HEK293 (cell line): ENCODE results near the gene TMEM106C.

Experiments used
- CTCF ChIA-PET: fragments of 350-600 bp; formaldehyde crosslinking; extraction: SDS; loops from one replicate; lab custom pipeline; 2021; ENCODE audit warnings: antibody characterized with exemption; lab: Yijun Ruan, JAX
- POLR2A ChIA-PET: fragments of 300-600 bp; formaldehyde crosslinking; extraction: SDS; loops from one replicate; lab custom pipeline; 2020; ENCODE audit warnings: antibody characterized with exemption, inconsistent platforms; lab: Yijun Ruan, JAX
- H3K27ac ChIP-seq: fragments of 200-500 bp; sonication (Bioruptor generic); 2 replicates; pipeline ENCODE4 v1.5.1; 2014; ENCODE audit warnings: low read depth, low read length, control low read depth, inconsistent platforms; ENCODE audit errors: extremely low read depth
- H3K36me3 ChIP-seq, 2 experiments: fragments of 200-500 bp in 1 of 2; sonication (Bioruptor generic) in 1 of 2; 1 replicate in 1 of 2; 2 replicates in 1 of 2; pipeline ENCODE4 v1.5.1; 2014 to 2017; ENCODE audit warnings: inconsistent platforms in 2 of 2, low read length in 2 of 2; ENCODE audit not compliant: control insufficient read depth in 2 of 2, insufficient read depth in 1 of 2
- H3K4me1 ChIP-seq: fragments of 200-500 bp; sonication (Bioruptor generic); 2 replicates; pipeline ENCODE4 v1.5.1; 2014; ENCODE audit warnings: mild to moderate bottlenecking, low read length, inconsistent platforms; ENCODE audit not compliant: control insufficient read depth, insufficient read depth
- H3K4me3 ChIP-seq: 2 replicates; pipeline ENCODE4 v1.5.1; 2011; ENCODE audit warnings: low read depth, mild to moderate bottlenecking, control low read depth, low read length, moderate library complexity
- H3K9me3 ChIP-seq: fragments of 200-500 bp; sonication (Bioruptor generic); 2 replicates; pipeline ENCODE4 v1.5.1; 2014; ENCODE audit warnings: low read depth, low read length, inconsistent platforms; ENCODE audit not compliant: control insufficient read depth, insufficient read depth
- FEZF1 ChIP-seq: fragments of 450-650 bp; formaldehyde crosslinking; IDR thresholded peaks from 2 replicates; pipeline ENCODE4 v1.5.1; 2016; ENCODE audit warnings: missing biosample characterization, missing genetic modification characterization
- HIC1 ChIP-seq: fragments of 450-650 bp; formaldehyde crosslinking; IDR thresholded peaks from 2 replicates; pipeline ENCODE4 v1.5.1; 2016; ENCODE audit warnings: missing biosample characterization, missing genetic modification characterization
- SETDB1 ChIP-seq: IDR thresholded peaks from one replicate; pipeline ENCODE4 v1.6.1; 2017; ENCODE audit warnings: mild to moderate bottlenecking, low read length, moderate library complexity, mixed read lengths; ENCODE audit not compliant: insufficient read length
- ZBTB17 ChIP-seq: fragments of 450-650 bp; formaldehyde crosslinking; IDR thresholded peaks from 2 replicates; pipeline ENCODE4 v1.5.1; 2016; ENCODE audit warnings: missing biosample characterization, missing genetic modification characterization
- ZBTB20 ChIP-seq: fragments of 450-650 bp; formaldehyde crosslinking; IDR thresholded peaks from 2 replicates; pipeline ENCODE4 v1.5.1; 2016; ENCODE audit warnings: missing biosample characterization, missing genetic modification characterization
- ZBTB26 ChIP-seq: fragments of 450-650 bp; formaldehyde crosslinking; optimal IDR thresholded peaks from 2 replicates; pipeline ENCODE3; 2016; ENCODE audit warnings: missing biosample characterization, mild to moderate bottlenecking, missing genetic modification characterization
- ZFHX2 ChIP-seq: fragments of 450-650 bp; formaldehyde crosslinking; conservative IDR thresholded peaks from 2 replicates; pipeline ENCODE4 v1.5.1; 2016; ENCODE audit warnings: missing biosample characterization, missing genetic modification characterization
- ZFP41 ChIP-seq: fragments of 450-650 bp; formaldehyde crosslinking; IDR thresholded peaks from 2 replicates; pipeline ENCODE4 v1.5.1; 2016; ENCODE audit warnings: missing biosample characterization, missing genetic modification characterization, borderline replicate concordance
- ZFP69B ChIP-seq: fragments of 450-650 bp; formaldehyde crosslinking; IDR thresholded peaks from 2 replicates; pipeline ENCODE4 v1.5.1; 2016; ENCODE audit warnings: missing biosample characterization, missing genetic modification characterization
- ZNF157 ChIP-seq: fragments of 450-650 bp; formaldehyde crosslinking; IDR thresholded peaks from 2 replicates; pipeline ENCODE4 v1.5.1; 2016; ENCODE audit warnings: missing biosample characterization, missing genetic modification characterization
- ZNF169 ChIP-seq: fragments of 450-650 bp; formaldehyde crosslinking; IDR thresholded peaks from 2 replicates; pipeline ENCODE4 v1.5.1; 2016; ENCODE audit warnings: missing biosample characterization, missing genetic modification characterization
- ZNF341 ChIP-seq: fragments of 450-650 bp; formaldehyde crosslinking; IDR thresholded peaks from 2 replicates; pipeline ENCODE4; 2016; ENCODE audit warnings: low read depth, missing biosample characterization, missing genetic modification characterization
- ZNF366 ChIP-seq: fragments of 450-650 bp; formaldehyde crosslinking; conservative IDR thresholded peaks from 2 replicates; pipeline ENCODE4 v1.5.1; 2016; ENCODE audit warnings: missing biosample characterization, missing genetic modification characterization
- ZNF404 ChIP-seq: fragments of 450-650 bp; formaldehyde crosslinking; IDR thresholded peaks from 2 replicates; pipeline ENCODE4 v1.5.1; 2017; ENCODE audit warnings: missing biosample characterization, missing genetic modification characterization
- ZNF488 ChIP-seq: fragments of 450-650 bp; formaldehyde crosslinking; IDR thresholded peaks from 2 replicates; pipeline ENCODE4 v1.5.1; 2016; ENCODE audit warnings: missing biosample characterization, missing genetic modification characterization
- ZNF501 ChIP-seq: fragments of 450-650 bp; formaldehyde crosslinking; IDR thresholded peaks from 2 replicates; pipeline ENCODE4 v1.5.1; 2016; ENCODE audit warnings: missing biosample characterization, missing genetic modification characterization
- ZNF513 ChIP-seq: fragments of 450-650 bp; IDR thresholded peaks from 2 replicates; pipeline ENCODE4 v1.5.1; 2018; ENCODE audit warnings: missing biosample characterization, missing genetic modification characterization
- ZNF585B ChIP-seq: fragments of 450-650 bp; formaldehyde crosslinking; IDR thresholded peaks from 2 replicates; pipeline ENCODE4 v1.5.1; 2016; ENCODE audit warnings: missing biosample characterization, missing genetic modification characterization
- ZNF596 ChIP-seq: fragments of 450-650 bp; IDR thresholded peaks from 2 replicates; pipeline ENCODE4 v1.5.0; 2018; ENCODE audit warnings: missing biosample characterization, mild to moderate bottlenecking, missing genetic modification characterization, moderate library complexity
- ZNF610 ChIP-seq: fragments of 450-650 bp; formaldehyde crosslinking; IDR thresholded peaks from 2 replicates; pipeline ENCODE4 v1.5.1; 2016; ENCODE audit warnings: missing biosample characterization, missing genetic modification characterization, borderline replicate concordance
- ZNF626 ChIP-seq: fragments of 450-650 bp; sonication (Bioruptor Pico); formaldehyde crosslinking; IDR thresholded peaks from 2 replicates; pipeline ENCODE4 v1.5.1; 2018; ENCODE audit warnings: missing biosample characterization, missing genetic modification characterization, inconsistent platforms
- ZNF654 ChIP-seq: fragments of 450-650 bp; formaldehyde crosslinking; IDR thresholded peaks from 2 replicates; pipeline ENCODE4 v1.5.1; 2016; ENCODE audit warnings: low read depth, missing biosample characterization, missing genetic modification characterization
- ZNF701 ChIP-seq: fragments of 450-650 bp; formaldehyde crosslinking; IDR thresholded peaks from 2 replicates; pipeline ENCODE4 v1.5.1; 2016; ENCODE audit warnings: missing biosample characterization, missing genetic modification characterization
- ZNF777 ChIP-seq: fragments of 450-650 bp; formaldehyde crosslinking; IDR thresholded peaks from 2 replicates; pipeline ENCODE4 v1.5.1; 2017; ENCODE audit warnings: missing biosample characterization, missing genetic modification characterization, borderline replicate concordance
- ZNF837 ChIP-seq: fragments of 450-650 bp; formaldehyde crosslinking; IDR thresholded peaks from 2 replicates; pipeline ENCODE4 v1.5.1; 2016; ENCODE audit warnings: missing biosample characterization, missing genetic modification characterization
- ZNF843 ChIP-seq: fragments of 450-650 bp; formaldehyde crosslinking; IDR thresholded peaks from 2 replicates; pipeline ENCODE4 v1.5.1; 2016; ENCODE audit warnings: missing biosample characterization, missing genetic modification characterization
- ZSCAN30 ChIP-seq: fragments of 450-650 bp; IDR thresholded peaks from 2 replicates; pipeline ENCODE4 v1.5.1; 2018; ENCODE audit warnings: missing biosample characterization, mild to moderate bottlenecking, missing genetic modification characterization, moderate library complexity
- TF ChIP-seq, protein P1 (sequence below): fragments of 450-650 bp; formaldehyde crosslinking; IDR thresholded peaks from 2 replicates; pipeline ENCODE4 v1.5.1; 2016; ENCODE audit warnings: missing biosample characterization, missing genetic modification characterization
- TF ChIP-seq, protein P2 (sequence below): fragments of 450-650 bp; formaldehyde crosslinking; IDR thresholded peaks from 2 replicates; pipeline ENCODE4; 2016; ENCODE audit warnings: missing biosample characterization, missing genetic modification characterization

The TMEM106C gene

GRCh38 chr12:47947341-47947740 is 16.1 kb upstream of the TMEM106C start (continued):
- no peak for TF ChIP-seq ZNF513 (tag by site-specific recombination)
- TF ChIP-seq ZNF157, result no peak
- no peak for TF ChIP-seq ZSCAN30
- no peak for TF ChIP-seq ZNF701 (tag by site-specific recombination)
- TF ChIP-seq HIC1 (tag by site-specific recombination), result no peak
- no peak for TF ChIP-seq ZNF585B (tag by site-specific recombination)
- TF ChIP-seq ZFP41 (tag by site-specific recombination), result no peak
- TF ChIP-seq, all 188 proteins: peak for 0

DNA sequence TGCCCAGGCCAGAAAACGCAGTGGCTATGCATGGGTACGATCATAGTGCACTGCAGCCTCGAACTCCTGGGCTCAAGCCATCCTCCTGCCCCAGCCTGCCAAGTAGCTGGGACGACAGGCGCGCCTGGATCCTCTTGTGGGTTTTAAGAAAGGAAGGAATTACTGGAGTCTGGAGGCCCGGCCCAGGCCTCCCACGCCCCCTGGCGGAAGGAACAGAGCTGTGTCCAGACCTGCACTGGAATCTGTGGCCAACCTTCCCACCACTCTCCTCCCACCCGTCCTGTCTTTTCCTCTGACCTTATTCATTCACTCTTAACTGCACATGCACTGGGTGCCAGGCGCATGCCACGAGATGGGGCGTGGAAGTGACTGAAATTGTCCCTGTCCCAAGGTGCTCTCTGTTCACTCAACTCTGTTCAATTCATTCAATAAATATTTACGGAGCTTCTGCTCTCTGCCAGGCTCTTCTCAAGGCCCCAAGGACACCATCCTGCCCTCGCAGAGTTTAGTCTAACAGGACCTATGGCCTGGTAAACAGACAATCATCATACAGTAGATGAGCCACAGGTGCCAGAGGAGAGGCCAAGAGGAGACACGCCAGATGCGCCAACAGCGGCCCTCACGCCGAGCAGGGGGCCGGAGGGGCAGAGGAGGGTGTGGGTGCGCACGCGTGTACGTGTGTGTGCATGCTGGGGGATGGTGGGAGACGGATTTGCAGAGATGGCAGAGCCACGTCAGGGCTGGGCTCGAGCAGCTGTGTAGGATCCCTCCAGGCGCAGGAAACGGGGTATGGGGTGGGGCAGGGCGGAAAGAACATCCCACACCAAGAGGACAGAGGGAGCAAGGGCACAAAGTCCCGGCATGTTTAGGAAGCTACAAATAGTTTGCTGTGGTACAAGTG is 13.7 kb upstream of the TMEM106C start:
- Histone ChIP-seq H3K36me3 (no peaks in the 10 kb centered on the region), H3K4me1 (no peaks in the 10 kb centered on the region; the same call in 1 of the 2 replicates), H3K27ac (no peak overlapping the region), H3K4me3 (no peak overlapping the region), H3K9me3 (no peaks in the 10 kb centered on the region)
- POLR2A ChIA-PET, result interaction anchor here (0.6 to 1.1 kb wide), 4 partner anchors 44 to 117 kb away, joined by 4 to 9 read pairs (median 4); partner anchors contain the start of gene VDR
- CTCF ChIA-PET, result interaction anchor here (0.6 to 6.9 kb wide), 36 partner anchors 9 to 1462 kb away, joined by 3 to 45 read pairs (median 4); partner anchors contain the start of genes TMEM106C and VDR
- TF ChIP-seq ZNF610 (no peak), ZNF837 (tag by site-specific recombination) (no peak), ZNF596 (no peak), ZNF169 (tag by site-specific recombination) (no peak), ZBTB26 (peak; percentile 9), ZNF488 (no peak), ZNF777 (tag by site-specific recombination) (no peak), ZBTB20 (tag by site-specific recombination) (no peak), ZFHX2 (tag by site-specific recombination) (peak; percentile 83), SETDB1 (no peak), ZNF626 (no peak), ZNF366 (peak; percentile 79), ZNF341 (tag by site-specific recombination) (no peak), FEZF1 (tag by site-specific recombination) (no peak), ZBTB17 (tag by site-specific recombination) (peak; percentile 59), ZNF654 (tag by site-specific recombination) (peak; percentile 68), ZNF843 (tag by site-specific recombination) (no peak), ZFP69B (no peak), ZNF501 (tag by site-specific recombination) (no peak), ZNF404 (tag by site-specific recombination) (no peak)
- TF ChIP-seq, protein P1, sequence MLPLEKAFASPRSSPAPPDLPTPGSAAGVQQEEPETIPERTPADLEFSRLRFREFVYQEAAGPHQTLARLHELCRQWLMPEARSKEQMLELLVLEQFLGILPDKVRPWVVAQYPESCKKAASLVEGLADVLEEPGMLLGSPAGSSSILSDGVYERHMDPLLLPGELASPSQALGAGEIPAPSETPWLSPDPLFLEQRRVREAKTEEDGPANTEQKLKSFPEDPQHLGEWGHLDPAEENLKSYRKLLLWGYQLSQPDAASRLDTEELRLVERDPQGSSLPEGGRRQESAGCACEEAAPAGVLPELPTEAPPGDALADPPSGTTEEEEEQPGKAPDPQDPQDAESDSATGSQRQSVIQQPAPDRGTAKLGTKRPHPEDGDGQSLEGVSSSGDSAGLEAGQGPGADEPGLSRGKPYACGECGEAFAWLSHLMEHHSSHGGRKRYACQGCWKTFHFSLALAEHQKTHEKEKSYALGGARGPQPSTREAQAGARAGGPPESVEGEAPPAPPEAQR (tag by site-specific recombination), result no peak
- TF ChIP-seq, protein P2, sequence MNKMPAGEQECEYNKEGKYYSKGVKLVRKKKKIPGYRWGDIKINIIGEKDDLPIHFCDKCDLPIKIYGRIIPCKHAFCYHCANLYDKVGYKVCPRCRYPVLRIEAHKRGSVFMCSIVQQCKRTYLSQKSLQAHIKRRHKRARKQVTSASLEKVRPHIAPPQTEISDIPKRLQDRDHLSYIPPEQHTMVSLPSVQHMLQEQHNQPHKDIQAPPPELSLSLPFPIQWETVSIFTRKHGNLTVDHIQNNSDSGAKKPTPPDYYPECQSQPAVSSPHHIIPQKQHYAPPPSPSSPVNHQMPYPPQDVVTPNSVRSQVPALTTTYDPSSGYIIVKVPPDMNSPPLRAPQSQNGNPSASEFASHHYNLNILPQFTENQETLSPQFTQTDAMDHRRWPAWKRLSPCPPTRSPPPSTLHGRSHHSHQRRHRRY (tag by site-specific recombination), result no peak
